Effector CD8-positive, alpha-beta T cell (primary cell): ENCODE measurements around the gene CCDC69.

Experiments used
- DNase-seq: peaks from one replicate; lab custom pipeline; 2025; lab: John Stamatoyannopoulos, UW

The CCDC69 gene

GRCh38 chr5:151164687-151165392, 59.1 kb downstream of the CCDC69 start:
- peak; percentile 68 for DNase-seq

DNA sequence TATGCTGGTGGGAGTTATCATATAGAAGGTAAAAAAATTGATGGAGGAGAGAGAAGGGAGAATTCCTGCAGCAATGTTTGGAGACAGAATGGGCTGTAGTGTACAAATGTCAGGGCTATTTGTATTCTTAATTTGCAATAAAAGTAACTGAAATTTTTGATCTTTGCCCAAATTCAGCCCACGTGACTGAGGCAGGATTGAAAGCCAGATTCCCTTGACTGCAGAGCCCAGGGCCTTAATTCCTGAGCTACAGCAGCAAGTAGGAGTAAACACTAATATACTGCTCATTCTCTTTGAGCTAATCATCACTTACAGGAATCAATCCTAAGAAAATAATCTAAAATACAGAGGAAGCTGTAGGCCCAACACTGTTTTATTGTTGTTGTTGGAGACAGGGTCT, 61.1 kb downstream of the CCDC69 start:
- no peak for DNase-seq

DNA sequence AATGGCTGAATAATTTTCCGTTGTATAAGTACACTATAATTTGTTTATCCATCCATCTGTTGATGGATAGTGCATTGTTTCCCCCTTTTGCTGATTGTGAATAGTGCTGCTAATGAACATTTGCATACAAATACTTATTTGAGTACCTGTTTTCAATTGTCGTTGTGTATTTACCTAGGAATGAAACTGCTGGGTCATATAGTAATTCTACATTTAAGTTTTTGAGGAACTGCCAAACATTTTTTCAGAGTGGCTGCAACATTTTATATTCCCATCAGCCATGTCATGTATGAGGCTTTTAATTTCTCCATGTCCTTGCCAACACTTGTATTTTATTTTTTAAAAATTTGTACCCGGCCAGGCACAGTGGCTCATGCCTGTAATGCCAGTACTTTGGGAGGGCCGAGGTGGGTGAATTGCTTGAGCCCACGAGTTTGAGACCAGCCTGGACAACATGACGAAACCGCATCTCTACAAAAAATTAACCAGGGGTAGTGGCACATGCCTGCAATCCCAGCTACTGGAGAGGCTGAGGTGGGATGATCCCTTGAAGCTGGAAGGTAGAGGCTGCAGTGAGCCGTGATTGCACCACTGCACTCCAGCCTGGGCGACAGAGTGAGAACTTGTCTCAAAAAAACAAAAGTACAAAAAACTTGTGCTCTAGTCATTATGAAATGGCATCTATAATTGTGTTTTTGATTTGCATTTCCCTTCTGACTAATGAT, 64.1 kb downstream of the CCDC69 start:
- DNase-seq: no peak

GRCh38 chr5:151158287-151158661, 65.6 kb downstream of the CCDC69 start:
- DNase-seq: no peak

GRCh38 chr5:151157426-151158286, 66.2 kb downstream of the CCDC69 start, which contains the start of gene ANXA6:
TSS of gene ANXA6 (minus strand) at chr5:151157779. CDS start at chr5:151147901, 9,878 bp downstream.
- DNase-seq: peak; percentile 50

DNA sequence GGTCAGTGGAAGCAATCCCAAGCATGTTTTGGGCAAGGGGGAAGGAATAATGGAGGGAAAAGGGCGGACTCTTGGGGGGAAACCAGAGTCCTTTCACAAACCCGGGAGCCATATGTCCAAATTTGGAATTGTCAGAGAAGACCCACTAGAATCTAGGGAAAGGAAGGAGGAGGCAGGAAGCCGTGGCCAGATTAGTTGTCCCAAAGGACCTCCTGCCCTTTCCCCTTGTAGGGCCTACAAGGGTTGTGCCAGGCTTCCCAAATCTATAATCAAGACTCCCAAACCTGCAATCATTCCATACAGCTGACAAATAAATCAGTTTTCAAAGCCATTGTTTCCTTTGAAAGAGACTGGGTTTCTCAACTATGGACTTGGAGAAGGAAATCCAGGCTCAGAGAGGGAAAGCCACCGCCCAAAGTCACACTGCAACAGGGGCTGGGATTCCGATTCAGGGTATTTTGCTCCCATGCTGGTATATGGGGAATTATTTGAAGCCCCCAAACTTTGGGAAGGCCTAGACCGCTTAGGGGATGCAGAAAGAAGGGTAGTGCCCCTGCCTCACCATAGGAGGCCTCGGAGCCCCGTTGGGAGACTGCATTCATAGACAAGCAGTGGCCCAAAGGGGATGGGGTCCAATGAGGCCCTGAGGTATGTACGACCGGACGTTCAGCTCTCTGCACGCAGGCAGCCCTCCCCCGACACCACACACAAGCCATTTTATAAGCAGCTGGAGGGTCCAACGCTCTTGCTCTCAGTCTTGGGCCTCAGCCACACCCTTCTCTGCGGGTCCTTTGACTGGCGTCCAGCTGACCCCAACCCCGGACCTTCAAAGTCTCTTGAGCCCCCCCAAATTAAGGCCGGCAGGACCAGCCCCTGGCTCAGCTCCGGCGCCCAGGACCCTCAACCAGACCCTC, 67.1 kb downstream of the CCDC69 start:
- DNase-seq: no peak

GRCh38 chr5:151155775-151156506, 68.0 kb downstream of the CCDC69 start:
- no peak for DNase-seq

GRCh38 chr5:151154931-151155774, 68.7 kb downstream of the CCDC69 start:
- peak; percentile 31 for DNase-seq

DNA sequence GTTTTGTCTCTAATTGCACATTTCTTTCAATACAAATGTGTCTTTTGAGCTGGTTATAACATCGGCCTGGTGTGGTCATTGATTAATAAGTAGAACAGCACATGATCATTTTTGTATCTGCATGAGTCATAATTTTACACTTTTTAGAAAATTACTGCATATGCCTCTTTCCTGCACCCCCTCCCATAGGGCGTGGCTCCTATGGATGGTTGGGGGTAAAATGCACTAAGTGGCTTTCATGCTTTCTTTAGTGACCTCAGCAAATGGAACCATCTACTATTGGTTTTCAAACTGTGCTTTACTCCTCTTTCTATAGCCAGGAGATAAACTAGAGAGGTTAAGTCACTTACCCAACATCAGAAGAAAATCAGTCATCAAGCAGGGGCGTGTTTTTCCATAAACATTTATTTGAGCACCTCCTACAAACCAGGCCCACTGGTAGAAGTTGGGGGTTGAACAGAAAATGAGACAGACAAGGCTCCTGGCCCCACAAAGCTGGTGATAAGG, 70.1 kb downstream of the CCDC69 start:
- no peak for DNase-seq

GRCh38 chr5:151153300-151153699, 70.6 kb downstream of the CCDC69 start:
- no peak for DNase-seq

DNA sequence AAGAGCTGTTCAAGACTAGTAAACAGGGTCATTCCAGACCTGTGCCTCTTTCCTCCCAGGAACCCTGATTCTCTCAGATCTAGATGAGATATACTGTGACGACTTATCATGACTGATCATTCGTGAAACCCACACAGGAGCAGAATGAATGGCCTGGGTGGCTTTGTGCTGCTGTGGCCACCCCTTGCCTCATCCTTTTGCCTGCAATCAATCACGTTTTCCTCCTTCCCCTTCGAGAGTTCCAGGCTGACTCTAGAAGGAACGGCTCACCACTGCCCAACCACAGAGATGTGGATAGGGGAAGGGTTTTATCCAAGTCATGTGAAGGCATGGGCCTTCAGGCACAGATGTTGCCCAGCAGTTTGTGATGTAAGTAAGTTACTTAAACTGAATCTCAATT, 72.1 kb downstream of the CCDC69 start:
- no peak for DNase-seq

- no peak for DNase-seq
These were observed 72.6 kb downstream of the CCDC69 start for GRCh38 chr5:151151263-151151660.

- peak; percentile 52 for DNase-seq
These were observed 73.2 kb downstream of the CCDC69 start for GRCh38 chr5:151150471-151151262.

- no peak for DNase-seq
These were observed 75.3 kb downstream of the CCDC69 start for GRCh38 chr5:151148583-151148982.

DNA sequence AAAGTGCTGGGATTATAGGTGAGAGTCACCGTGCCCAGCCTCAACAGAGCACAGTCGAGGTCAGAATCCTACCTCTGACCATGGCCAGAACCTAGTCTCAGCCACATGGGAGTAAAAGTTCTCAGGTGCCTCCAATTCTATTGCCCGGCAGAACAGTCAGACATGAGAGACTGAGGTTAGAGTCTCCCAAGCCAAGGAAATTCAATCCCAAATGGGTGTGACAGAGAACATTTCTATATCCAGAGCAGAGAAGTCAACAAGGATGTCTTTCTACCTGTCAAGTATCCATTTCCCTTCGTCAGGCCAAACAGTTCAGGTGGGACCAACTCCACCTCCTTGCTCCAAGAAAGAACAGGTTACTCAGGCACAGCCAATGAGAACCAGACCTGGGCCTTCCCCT, 76.9 kb downstream of the CCDC69 start:
- no peak for DNase-seq

DNA sequence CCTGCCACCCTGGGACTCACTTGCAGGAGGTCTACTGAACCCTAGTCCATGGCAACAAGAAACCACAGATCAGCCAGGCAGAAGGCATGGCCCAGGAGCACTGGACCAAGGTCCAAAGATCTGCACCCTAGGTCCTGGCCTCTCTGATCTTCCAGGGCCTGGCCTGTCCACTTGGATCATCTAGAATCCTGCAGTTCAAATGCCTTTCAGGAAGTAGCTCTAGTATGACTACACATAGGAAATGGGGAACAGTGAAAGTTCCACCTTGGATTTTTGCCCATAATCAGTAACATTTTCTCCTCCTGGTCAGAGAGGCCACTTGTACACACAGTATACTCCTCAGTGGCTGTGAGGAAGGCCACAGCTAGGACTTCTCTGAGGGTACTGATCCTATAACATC, 77.8 kb downstream of the CCDC69 start:
- DNase-seq: no peak

- no peak for DNase-seq
These were observed 79.0 kb downstream of the CCDC69 start for GRCh38 chr5:151144922-151145321.

GRCh38 chr5:151144275-151144674, 79.6 kb downstream of the CCDC69 start:
- DNase-seq: no peak

- no peak for DNase-seq
These were observed 80.2 kb downstream of the CCDC69 start for GRCh38 chr5:151143645-151144044.
